Neural cell (in vitro differentiated cells): ENCODE results near the gene ADCY5. TPM values are rescaled to one million over a fixed set of nuclear protein-coding genes. Genes with fewer than 3 reads are reported as not detected.
A peak's percentile ranks its signal among the peaks of the same experiment; 100 is the strongest.

Source experiments
- H2AFZ ChIP-seq: fragments of 200-600, 300-800 bp; sonication (generic), shearing (Covaris generic); 2 replicates; pipeline ENCODE4 v1.6.0; 2014; ENCODE audit warnings: low read depth, mild to moderate bottlenecking, antibody characterized with exemption, low read length, moderate library complexity
- H3F3A ChIP-seq: fragments of 200-600 bp; shearing (Covaris generic); 2 replicates; pipeline ENCODE4 v1.6.1; 2016; ENCODE audit warnings: mild to moderate bottlenecking, moderate library complexity, mixed read lengths, antibody characterized with exemption, low read length; ENCODE audit not compliant: insufficient read depth, poor library complexity, severe bottlenecking
- H3K27ac ChIP-seq: fragments of 200-600, 300-800 bp; sonication (generic), shearing (Covaris generic); 2 replicates; pipeline ENCODE4 v1.5.1; 2014; ENCODE audit warnings: mild to moderate bottlenecking, low read length, moderate library complexity
- H3K27me3 ChIP-seq: fragments of 300-800, 200-600 bp; sonication (generic), shearing (Covaris generic); 2 replicates; pipeline ENCODE4 v1.6.0; 2014; ENCODE audit warnings: mild to moderate bottlenecking, low read depth, low read length, moderate library complexity; ENCODE audit not compliant: insufficient read depth
- H3K36me3 ChIP-seq: fragments of 300-800, 200-600 bp; sonication (generic), shearing (Covaris generic); 2 replicates; pipeline ENCODE4 v1.5.1; 2014; ENCODE audit warnings: mild to moderate bottlenecking, antibody characterized with exemption, low read length, moderate library complexity; ENCODE audit not compliant: insufficient read depth
- H3K4me2 ChIP-seq: fragments of 300-800, 200-600 bp; sonication (generic), shearing (Covaris generic); 2 replicates; pipeline ENCODE4 v1.6.0; 2014; ENCODE audit warnings: mild to moderate bottlenecking, low read length
- H3K4me3 ChIP-seq: fragments of 300-800, 200-600 bp; sonication (generic), shearing (Covaris generic); 2 replicates; pipeline ENCODE4 v1.5.1; 2014; ENCODE audit warnings: mild to moderate bottlenecking, low read length, moderate library complexity
- H3K79me2 ChIP-seq: fragments of 200-600 bp; shearing (Covaris generic); replicated peaks from 2 replicates; pipeline ENCODE4 v1.6.0; 2014; ENCODE audit warnings: mild to moderate bottlenecking, low read length, moderate library complexity; ENCODE audit not compliant: insufficient read depth
- H3K9ac ChIP-seq: fragments of 300-800, 200-600 bp; sonication (generic), shearing (Covaris generic); 2 replicates; pipeline ENCODE4 v1.6.1; 2016; ENCODE audit warnings: mild to moderate bottlenecking, low read length, mixed read lengths
- H3K9me2 ChIP-seq: fragments of 200-600 bp; shearing (Covaris generic); 2 replicates; pipeline ENCODE4 v1.6.1; 2016; ENCODE audit warnings: mild to moderate bottlenecking, low read length, mixed read lengths; ENCODE audit not compliant: insufficient read depth
- H3K9me3 ChIP-seq: fragments of 200-600, 300-800 bp; sonication (generic), shearing (Covaris generic); 2 replicates; pipeline ENCODE4 v1.6.1; 2016; ENCODE audit warnings: mild to moderate bottlenecking, mixed run types, low read length, moderate library complexity, mixed read lengths
- H4K20me1 ChIP-seq: fragments of 200-600 bp; shearing (Covaris generic); 2 replicates; pipeline ENCODE4 v1.6.1; 2016; ENCODE audit warnings: mild to moderate bottlenecking, mixed run types; ENCODE audit not compliant: insufficient read depth
- EP300 ChIP-seq: fragments of 450-650 bp; conservative IDR thresholded peaks from 2 replicates; pipeline ENCODE4 v1.6.1; 2014; ENCODE audit warnings: antibody characterized with exemption, mild to moderate bottlenecking, moderate library complexity; ENCODE audit not compliant: poor library complexity, severe bottlenecking
- EZH2 ChIP-seq: fragments of 200-600, 300-800 bp; shearing (Covaris generic), sonication (generic); IDR thresholded peaks from 2 replicates; pipeline ENCODE4 v1.6.1; 2014; ENCODE audit warnings: antibody characterized with exemption, low read length, borderline replicate concordance, mild to moderate bottlenecking; ENCODE audit not compliant: insufficient read depth, poor library complexity, severe bottlenecking
- MXI1 ChIP-seq: fragments of 450-650 bp; conservative IDR thresholded peaks from 2 replicates; pipeline ENCODE4 v1.6.1; 2014; ENCODE audit warnings: antibody characterized with exemption, mild to moderate bottlenecking; ENCODE audit not compliant: poor library complexity, severe bottlenecking
- POLR2AphosphoS5 ChIP-seq: IDR thresholded peaks from 2 replicates; pipeline ENCODE4 v1.6.1; 2012
- RAD21 ChIP-seq: fragments of 450-650 bp; conservative IDR thresholded peaks from 2 replicates; pipeline ENCODE4 v1.6.1; 2014; ENCODE audit warnings: antibody characterized with exemption, mild to moderate bottlenecking, moderate library complexity
- SMC3 ChIP-seq: fragments of 450-650 bp; conservative IDR thresholded peaks from 2 replicates; pipeline ENCODE4 v1.6.1; 2014; ENCODE audit warnings: antibody characterized with exemption, mild to moderate bottlenecking, moderate library complexity; ENCODE audit not compliant: poor library complexity
- TAF1 ChIP-seq: IDR thresholded peaks from 2 replicates; pipeline ENCODE4 v1.6.1; 2012; ENCODE audit warnings: low read depth
- polyA plus RNA-seq: library from polyadenylated mRNA; depleted of rRNA; stranded (reverse); fragments of >200 nt; gene quantifications from 2 replicates; pipeline ENCODE4 v1.2.3, GENCODE V29; 2014
- TF ChIP-seq, protein P1 (sequence below): IDR thresholded peaks from 2 replicates; pipeline ENCODE4 v1.6.1; 2012; ENCODE audit warnings: borderline replicate concordance
- TF ChIP-seq, protein P2 (sequence below): fragments of 450-650 bp; IDR thresholded peaks from 2 replicates; pipeline ENCODE4 v1.5.1; 2014; ENCODE audit warnings: antibody characterized with exemption, mild to moderate bottlenecking, moderate library complexity; ENCODE audit not compliant: poor library complexity, severe bottlenecking

The ADCY5 gene
- polyA plus RNA-seq, 1 donor from 2014 or later = 7.7 TPM

DNA sequence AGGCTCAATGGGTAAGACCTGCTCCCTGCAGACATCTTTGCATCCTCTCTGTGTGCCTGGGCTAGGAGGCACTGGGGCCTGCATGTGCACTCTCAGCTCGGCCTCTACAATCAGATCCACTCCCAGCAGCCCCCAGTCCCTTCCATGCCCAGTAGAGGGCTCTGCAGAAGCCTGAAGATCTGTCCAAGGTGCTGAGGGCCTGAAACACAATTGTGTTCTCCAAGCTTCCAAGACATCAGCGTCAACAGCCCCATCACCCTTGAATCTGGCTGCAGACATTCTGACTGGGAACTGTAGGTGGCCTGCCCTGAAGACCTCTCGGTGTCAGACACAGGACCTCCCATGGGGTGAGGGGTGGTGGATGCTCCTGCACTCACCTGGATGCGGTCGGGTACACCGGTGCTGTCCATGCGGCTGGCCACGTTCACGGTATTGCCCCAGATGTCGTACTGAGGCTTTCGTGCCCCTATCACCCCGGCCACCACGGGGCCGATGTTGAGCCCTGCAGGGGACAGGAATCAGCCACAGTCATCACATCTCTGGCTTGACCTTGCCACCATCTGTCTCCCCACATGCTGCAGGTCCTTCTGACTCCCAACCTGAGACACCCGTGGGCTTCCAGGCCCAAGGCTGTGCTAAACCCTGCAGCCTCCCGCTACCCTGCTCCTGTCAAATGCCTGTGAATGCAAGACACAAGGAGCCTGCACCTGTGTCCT is 162.4 kb downstream of the ADCY5 start:
- no peak for TF ChIP-seq MXI1
- TF ChIP-seq, protein P1, sequence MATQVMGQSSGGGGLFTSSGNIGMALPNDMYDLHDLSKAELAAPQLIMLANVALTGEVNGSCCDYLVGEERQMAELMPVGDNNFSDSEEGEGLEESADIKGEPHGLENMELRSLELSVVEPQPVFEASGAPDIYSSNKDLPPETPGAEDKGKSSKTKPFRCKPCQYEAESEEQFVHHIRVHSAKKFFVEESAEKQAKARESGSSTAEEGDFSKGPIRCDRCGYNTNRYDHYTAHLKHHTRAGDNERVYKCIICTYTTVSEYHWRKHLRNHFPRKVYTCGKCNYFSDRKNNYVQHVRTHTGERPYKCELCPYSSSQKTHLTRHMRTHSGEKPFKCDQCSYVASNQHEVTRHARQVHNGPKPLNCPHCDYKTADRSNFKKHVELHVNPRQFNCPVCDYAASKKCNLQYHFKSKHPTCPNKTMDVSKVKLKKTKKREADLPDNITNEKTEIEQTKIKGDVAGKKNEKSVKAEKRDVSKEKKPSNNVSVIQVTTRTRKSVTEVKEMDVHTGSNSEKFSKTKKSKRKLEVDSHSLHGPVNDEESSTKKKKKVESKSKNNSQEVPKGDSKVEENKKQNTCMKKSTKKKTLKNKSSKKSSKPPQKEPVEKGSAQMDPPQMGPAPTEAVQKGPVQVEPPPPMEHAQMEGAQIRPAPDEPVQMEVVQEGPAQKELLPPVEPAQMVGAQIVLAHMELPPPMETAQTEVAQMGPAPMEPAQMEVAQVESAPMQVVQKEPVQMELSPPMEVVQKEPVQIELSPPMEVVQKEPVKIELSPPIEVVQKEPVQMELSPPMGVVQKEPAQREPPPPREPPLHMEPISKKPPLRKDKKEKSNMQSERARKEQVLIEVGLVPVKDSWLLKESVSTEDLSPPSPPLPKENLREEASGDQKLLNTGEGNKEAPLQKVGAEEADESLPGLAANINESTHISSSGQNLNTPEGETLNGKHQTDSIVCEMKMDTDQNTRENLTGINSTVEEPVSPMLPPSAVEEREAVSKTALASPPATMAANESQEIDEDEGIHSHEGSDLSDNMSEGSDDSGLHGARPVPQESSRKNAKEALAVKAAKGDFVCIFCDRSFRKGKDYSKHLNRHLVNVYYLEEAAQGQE = peak; percentile 74
- no peak for TF ChIP-seq EZH2
- TF ChIP-seq POLR2AphosphoS5 = no peak
- TF ChIP-seq, protein P2, sequence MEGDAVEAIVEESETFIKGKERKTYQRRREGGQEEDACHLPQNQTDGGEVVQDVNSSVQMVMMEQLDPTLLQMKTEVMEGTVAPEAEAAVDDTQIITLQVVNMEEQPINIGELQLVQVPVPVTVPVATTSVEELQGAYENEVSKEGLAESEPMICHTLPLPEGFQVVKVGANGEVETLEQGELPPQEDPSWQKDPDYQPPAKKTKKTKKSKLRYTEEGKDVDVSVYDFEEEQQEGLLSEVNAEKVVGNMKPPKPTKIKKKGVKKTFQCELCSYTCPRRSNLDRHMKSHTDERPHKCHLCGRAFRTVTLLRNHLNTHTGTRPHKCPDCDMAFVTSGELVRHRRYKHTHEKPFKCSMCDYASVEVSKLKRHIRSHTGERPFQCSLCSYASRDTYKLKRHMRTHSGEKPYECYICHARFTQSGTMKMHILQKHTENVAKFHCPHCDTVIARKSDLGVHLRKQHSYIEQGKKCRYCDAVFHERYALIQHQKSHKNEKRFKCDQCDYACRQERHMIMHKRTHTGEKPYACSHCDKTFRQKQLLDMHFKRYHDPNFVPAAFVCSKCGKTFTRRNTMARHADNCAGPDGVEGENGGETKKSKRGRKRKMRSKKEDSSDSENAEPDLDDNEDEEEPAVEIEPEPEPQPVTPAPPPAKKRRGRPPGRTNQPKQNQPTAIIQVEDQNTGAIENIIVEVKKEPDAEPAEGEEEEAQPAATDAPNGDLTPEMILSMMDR = no peak
- no peak for TF ChIP-seq EP300
- Histone ChIP-seq H3K9me3 (no peaks in the 10 kb centered on the region), H3K36me3 (no peaks in the 10 kb centered on the region), H3K4me3 (no peak overlapping the region), H2AFZ (no peak overlapping the region), H3K9ac (no peak overlapping the region), H3K27ac (no peak overlapping the region), H3K4me2 (no peak overlapping the region), H3K9me2 (no peaks in the 10 kb centered on the region), H3K79me2 (no peaks in the 10 kb centered on the region), H3K27me3 (no peaks in the 10 kb centered on the region), H3F3A (no peaks in the 10 kb centered on the region), H4K20me1 (no peaks in the 10 kb centered on the region)

DNA sequence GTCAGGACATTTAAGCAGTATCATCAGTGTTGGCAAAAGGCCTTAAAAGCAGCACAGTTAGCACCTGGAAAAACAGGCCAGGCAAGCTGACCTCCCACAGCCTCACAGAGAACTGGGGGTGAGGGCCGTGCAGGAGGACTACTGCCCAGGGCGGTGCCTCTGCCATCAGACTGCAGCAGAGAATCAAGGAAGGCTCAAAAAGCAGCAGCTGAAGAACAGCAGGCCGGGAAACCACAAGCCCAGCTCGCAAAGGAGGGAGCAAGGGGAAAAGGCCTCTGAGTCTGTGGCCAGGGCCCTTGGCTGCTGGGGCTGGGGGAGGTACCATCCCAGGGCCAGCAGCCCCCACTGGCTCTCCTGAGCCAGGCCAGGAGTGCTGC is 163.0 kb downstream of the ADCY5 start:
- Histone ChIP-seq H3K9ac (no peak overlapping the region), H4K20me1 (no peaks in the 10 kb centered on the region), H2AFZ (no peak overlapping the region), H3K27ac (no peak overlapping the region), H3K27me3 (no peaks in the 10 kb centered on the region), H3F3A (no peaks in the 10 kb centered on the region), H3K4me3 (no peak overlapping the region), H3K4me2 (no peak overlapping the region), H3K79me2 (no peaks in the 10 kb centered on the region), H3K9me3 (no peaks in the 10 kb centered on the region), H3K36me3 (no peaks in the 10 kb centered on the region), H3K9me2 (no peaks in the 10 kb centered on the region)
- TF ChIP-seq SMC3 (no peak), TAF1 (no peak), EP300 (no peak), RAD21 (no peak)
